Neural progenitor cell (in vitro differentiated cells): ENCODE results near the gene MOGAT1. TPM values are rescaled to one million over a fixed set of nuclear protein-coding genes. Genes with fewer than 3 reads are reported as not detected.

Experiments
- DNase-seq: peaks from one replicate; pipeline ENCODE4 v3.0.0-alpha.2; 2016; ENCODE audit warnings: low spot score
- H2AFZ ChIP-seq: fragments of 200-600 bp; sonication (generic); replicated peaks from 2 replicates; pipeline ENCODE4 v1.6.1; 2016; ENCODE audit warnings: antibody characterized with exemption
- H3F3A ChIP-seq: fragments of 200-600 bp; sonication (generic); 2 replicates; pipeline ENCODE4 v1.6.1; 2016; ENCODE audit warnings: antibody characterized with exemption, low read depth
- H3K27ac ChIP-seq: fragments of 200-600 bp; sonication (generic); 2 replicates; pipeline ENCODE4 v1.5.1; 2016; ENCODE audit warnings: mild to moderate bottlenecking
- H3K27me3 ChIP-seq: fragments of 200-600 bp; sonication (generic); 2 replicates; pipeline ENCODE4 v1.6.1; 2016; ENCODE audit warnings: mild to moderate bottlenecking, moderate library complexity
- H3K36me3 ChIP-seq: fragments of 200-600 bp; sonication (generic); 2 replicates; pipeline ENCODE4 v1.5.1; 2016
- H3K4me1 ChIP-seq: fragments of 200-600 bp; sonication (generic); 2 replicates; pipeline ENCODE4 v1.6.1; 2016; ENCODE audit warnings: mixed run types
- H3K4me2 ChIP-seq: fragments of 200-600 bp; sonication (generic); 2 replicates; pipeline ENCODE4 v1.6.1; 2016
- H3K4me3 ChIP-seq: fragments of 200-600 bp; sonication (generic); 2 replicates; pipeline ENCODE4 v1.5.1; 2016
- H3K79me2 ChIP-seq: fragments of 200-600 bp; sonication (generic); 2 replicates; pipeline ENCODE4 v1.6.1; 2016; ENCODE audit warnings: low read depth
- H3K9ac ChIP-seq: fragments of 200-600 bp; sonication (generic); 2 replicates; pipeline ENCODE4 v1.6.1; 2016
- H3K9me3 ChIP-seq: fragments of 200-600 bp; sonication (generic); 2 replicates; pipeline ENCODE4 v1.5.1; 2016; ENCODE audit warnings: low read depth
- H4K20me1 ChIP-seq: fragments of 200-600 bp; sonication (generic); 2 replicates; pipeline ENCODE4 v1.6.1; 2016; ENCODE audit warnings: low read depth
- H3K27ac Mint-ChIP-seq: 3 replicates; pipeline ENCODE4 v1.8.0; 2021; ENCODE audit warnings: mixed read lengths
- H3K27me3 Mint-ChIP-seq: 2 replicates; pipeline ENCODE4 v1.8.0; 2022; ENCODE audit warnings: low read depth, mild to moderate bottlenecking, inconsistent platforms, moderate library complexity, mixed read lengths; ENCODE audit not compliant: insufficient read depth
- H3K36me3 Mint-ChIP-seq: 3 replicates; pipeline ENCODE4 v1.8.0; 2021; ENCODE audit warnings: mixed read lengths
- H3K4me1 Mint-ChIP-seq: 3 replicates; pipeline ENCODE4 v1.8.0; 2021; ENCODE audit warnings: mixed read lengths
- H3K4me3 Mint-ChIP-seq: 3 replicates; pipeline ENCODE4 v1.8.0; 2021; ENCODE audit warnings: mild to moderate bottlenecking, moderate library complexity, mixed read lengths
- H3K9me3 Mint-ChIP-seq: 3 replicates; pipeline ENCODE4 v1.8.0; 2020; ENCODE audit warnings: mixed read lengths
- EZH2 ChIP-seq: fragments of 200-600 bp; sonication (generic); IDR thresholded peaks from 2 replicates; pipeline ENCODE4 v1.6.1; 2017; ENCODE audit warnings: antibody characterized with exemption, mild to moderate bottlenecking, moderate library complexity
- EZH2phosphoT487 ChIP-seq: fragments of 200-600 bp; sonication (generic); IDR thresholded peaks from 2 replicates; pipeline ENCODE4 v1.6.1; 2017; ENCODE audit warnings: antibody characterized with exemption
- total RNA-seq: library from RNA; depleted of rRNA; stranded (reverse); fragments of >200 nt; gene quantifications from 2 replicates; pipeline ENCODE4 v1.2.3, GENCODE V29; 2015; ENCODE audit warnings: low replicate concordance
- TF ChIP-seq, protein P1 (sequence below): fragments of 200-600 bp; sonication (generic); IDR thresholded peaks from 2 replicates; pipeline ENCODE4 v1.5.1; 2017; ENCODE audit warnings: antibody characterized with exemption, mild to moderate bottlenecking

MOGAT1 gene
- total RNA-seq, 1 donor from 2014 or later: 2.0 TPM

DNA sequence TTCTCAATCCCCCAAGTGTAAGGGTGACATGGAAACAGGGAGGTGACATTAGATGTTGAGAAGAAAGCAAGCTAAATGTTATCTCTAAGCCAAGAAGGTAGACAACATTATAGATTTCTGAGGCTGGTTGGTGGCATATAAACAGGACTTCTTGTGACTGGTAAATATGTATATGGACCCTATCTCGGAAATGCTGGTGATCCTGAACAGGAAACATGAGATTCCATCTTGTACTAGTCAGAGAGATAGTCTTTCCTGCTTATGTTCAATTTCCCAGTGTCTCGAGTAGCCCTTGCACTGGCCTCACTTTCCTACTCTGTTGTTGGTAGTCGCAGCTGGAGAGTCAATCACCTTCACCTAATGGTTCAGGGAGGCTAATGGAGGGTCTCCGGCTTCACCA, 26.8 kb downstream of the MOGAT1 start:
- no peak for DNase-seq
- H3K4me2 ChIP-seq: no peak overlapping the region
- Mint-ChIP-seq H3K4me3 (no peak overlapping the region), H3K27me3 (peaks cover 10% of the 10 kb centered on the region), H3K4me1 (no peaks in the 10 kb centered on the region), H3K27ac (no peak overlapping the region), H3K36me3 (no peaks in the 10 kb centered on the region), H3K9me3 (no peaks in the 10 kb centered on the region)
- no peaks in the 10 kb centered on the region for H3K36me3 ChIP-seq
- H3F3A ChIP-seq: no peaks in the 10 kb centered on the region
- no peaks in the 10 kb centered on the region for H4K20me1 ChIP-seq
- no peaks in the 10 kb centered on the region for H3K4me1 ChIP-seq
- no peak overlapping the region for H2AFZ ChIP-seq
- H3K27me3 ChIP-seq: no peaks in the 10 kb centered on the region
- no peaks in the 10 kb centered on the region for H3K9me3 ChIP-seq
- no peak for TF ChIP-seq EZH2phosphoT487
- H3K27ac ChIP-seq: no peak overlapping the region
- H3K9ac ChIP-seq: no peak overlapping the region
- H3K4me3 ChIP-seq: no peak overlapping the region
- H3K79me2 ChIP-seq: no peaks in the 10 kb centered on the region

DNA sequence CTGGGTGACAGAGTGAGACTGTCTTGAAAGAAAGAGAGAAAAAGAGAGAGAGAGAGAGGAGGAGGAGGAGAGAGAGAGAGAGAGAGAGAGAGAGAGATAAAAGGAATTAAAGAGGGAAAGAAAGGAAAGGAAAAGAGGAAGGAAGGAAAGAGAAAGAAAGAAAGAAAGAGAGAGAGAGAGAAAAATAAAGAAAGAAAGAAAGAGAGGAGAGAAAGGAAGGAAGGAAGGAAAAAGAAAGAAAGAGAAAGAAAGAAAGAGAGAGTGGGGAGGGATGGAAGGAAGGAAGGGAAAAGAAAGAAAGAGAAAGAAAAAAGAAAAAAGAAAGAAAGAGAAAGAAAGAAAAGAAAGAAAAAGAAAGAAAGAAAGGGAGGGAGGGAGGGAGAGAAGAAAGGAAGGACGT, 29.8 kb downstream of the MOGAT1 start:
- H3K27me3 ChIP-seq: no peaks in the 10 kb centered on the region
- no peaks in the 10 kb centered on the region for H4K20me1 ChIP-seq
- Mint-ChIP-seq H3K27me3 (peaks cover 7% of the 10 kb centered on the region), H3K4me3 (no peak overlapping the region), H3K36me3 (no peaks in the 10 kb centered on the region), H3K4me1 (no peaks in the 10 kb centered on the region), H3K9me3 (no peaks in the 10 kb centered on the region), H3K27ac (no peak overlapping the region)
- H3K4me3 ChIP-seq: no peak overlapping the region
- no peak overlapping the region for H3K9ac ChIP-seq
- no peaks in the 10 kb centered on the region for H3K4me1 ChIP-seq
- H3K36me3 ChIP-seq: no peaks in the 10 kb centered on the region
- TF ChIP-seq EZH2 (no peak), EZH2phosphoT487 (no peak)
- TF ChIP-seq, protein P1, sequence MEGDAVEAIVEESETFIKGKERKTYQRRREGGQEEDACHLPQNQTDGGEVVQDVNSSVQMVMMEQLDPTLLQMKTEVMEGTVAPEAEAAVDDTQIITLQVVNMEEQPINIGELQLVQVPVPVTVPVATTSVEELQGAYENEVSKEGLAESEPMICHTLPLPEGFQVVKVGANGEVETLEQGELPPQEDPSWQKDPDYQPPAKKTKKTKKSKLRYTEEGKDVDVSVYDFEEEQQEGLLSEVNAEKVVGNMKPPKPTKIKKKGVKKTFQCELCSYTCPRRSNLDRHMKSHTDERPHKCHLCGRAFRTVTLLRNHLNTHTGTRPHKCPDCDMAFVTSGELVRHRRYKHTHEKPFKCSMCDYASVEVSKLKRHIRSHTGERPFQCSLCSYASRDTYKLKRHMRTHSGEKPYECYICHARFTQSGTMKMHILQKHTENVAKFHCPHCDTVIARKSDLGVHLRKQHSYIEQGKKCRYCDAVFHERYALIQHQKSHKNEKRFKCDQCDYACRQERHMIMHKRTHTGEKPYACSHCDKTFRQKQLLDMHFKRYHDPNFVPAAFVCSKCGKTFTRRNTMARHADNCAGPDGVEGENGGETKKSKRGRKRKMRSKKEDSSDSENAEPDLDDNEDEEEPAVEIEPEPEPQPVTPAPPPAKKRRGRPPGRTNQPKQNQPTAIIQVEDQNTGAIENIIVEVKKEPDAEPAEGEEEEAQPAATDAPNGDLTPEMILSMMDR: no peak
- no peaks in the 10 kb centered on the region for H3K9me3 ChIP-seq
- H3K79me2 ChIP-seq: no peaks in the 10 kb centered on the region
- DNase-seq: no peak
- no peak overlapping the region for H2AFZ ChIP-seq
- no peak overlapping the region for H3K27ac ChIP-seq
- no peak overlapping the region for H3K4me2 ChIP-seq
- H3F3A ChIP-seq: no peaks in the 10 kb centered on the region

DNA sequence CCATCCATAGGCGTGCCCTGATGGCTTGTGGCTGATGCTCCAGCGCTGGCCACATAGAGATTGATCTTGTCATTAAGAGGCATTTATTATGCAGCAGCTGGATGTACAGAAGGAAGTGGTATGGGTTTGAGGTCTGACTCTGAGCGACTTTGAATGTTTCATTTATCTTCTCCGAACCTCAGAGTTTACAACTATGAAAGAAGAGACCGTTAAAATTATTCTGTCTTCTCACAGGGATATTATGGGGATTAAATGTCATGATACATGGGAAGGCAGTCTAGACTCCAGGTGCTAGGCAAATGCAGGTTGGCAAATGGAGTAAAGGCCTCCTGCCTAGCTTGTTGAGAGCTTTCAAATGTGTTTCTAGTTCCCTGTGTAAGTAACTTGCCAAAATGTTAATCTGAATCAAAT, 30.3 kb downstream of the MOGAT1 start:
- Histone ChIP-seq H3K27me3 (no peaks in the 10 kb centered on the region), H2AFZ (no peak overlapping the region), H3F3A (no peaks in the 10 kb centered on the region), H3K36me3 (no peaks in the 10 kb centered on the region), H3K4me2 (no peak overlapping the region), H3K79me2 (no peaks in the 10 kb centered on the region), H3K4me1 (no peaks in the 10 kb centered on the region), H4K20me1 (no peaks in the 10 kb centered on the region), H3K4me3 (no peak overlapping the region), H3K27ac (no peak overlapping the region), H3K9me3 (no peaks in the 10 kb centered on the region), H3K9ac (no peak overlapping the region)
- Mint-ChIP-seq H3K4me1 (no peaks in the 10 kb centered on the region), H3K27ac (no peak overlapping the region), H3K4me3 (peak overlapping the region; percentile 44), H3K36me3 (no peaks in the 10 kb centered on the region), H3K9me3 (no peaks in the 10 kb centered on the region), H3K27me3 (peaks cover 7% of the 10 kb centered on the region)
- DNase-seq: no peak
- TF ChIP-seq EZH2phosphoT487: no peak
- TF ChIP-seq EZH2: no peak
- TF ChIP-seq, protein P1: no peak

DNA sequence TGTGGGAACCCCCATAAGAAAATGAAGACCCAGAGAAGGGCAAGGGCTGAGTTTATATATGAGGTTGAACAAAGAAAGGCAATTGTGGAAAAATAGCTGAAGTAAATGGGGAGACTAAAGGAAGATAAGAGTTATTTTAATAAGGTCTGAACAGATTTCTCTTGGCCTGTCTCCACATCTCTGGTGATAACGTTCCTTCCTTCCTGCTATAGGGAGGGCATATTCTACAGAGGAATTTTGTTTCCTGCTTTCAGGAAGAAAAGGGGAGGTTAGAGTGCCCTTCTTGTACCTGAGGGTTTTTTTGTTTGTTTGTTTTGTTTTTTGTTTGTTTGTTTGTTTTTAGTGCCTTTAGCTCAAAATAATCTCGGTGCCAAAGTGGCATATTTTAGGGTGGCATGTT, 31.6 kb downstream of the MOGAT1 start:
- H3K27ac ChIP-seq: no peak overlapping the region
- Mint-ChIP-seq H3K27ac (no peak overlapping the region), H3K27me3 (peaks cover 13% of the 10 kb centered on the region), H3K9me3 (no peaks in the 10 kb centered on the region), H3K4me1 (no peaks in the 10 kb centered on the region), H3K4me3 (no peak overlapping the region), H3K36me3 (no peaks in the 10 kb centered on the region)
- no peak overlapping the region for H3K9ac ChIP-seq
- no peak overlapping the region for H3K4me2 ChIP-seq
- no peak overlapping the region for H2AFZ ChIP-seq
- H3K4me3 ChIP-seq: no peak overlapping the region
- no peaks in the 10 kb centered on the region for H3F3A ChIP-seq
- TF ChIP-seq EZH2 (no peak), EZH2phosphoT487 (no peak)
- TF ChIP-seq, protein P1: no peak
- H3K36me3 ChIP-seq: no peaks in the 10 kb centered on the region
- no peaks in the 10 kb centered on the region for H4K20me1 ChIP-seq
- H3K79me2 ChIP-seq: no peaks in the 10 kb centered on the region
- no peak for DNase-seq
- no peaks in the 10 kb centered on the region for H3K4me1 ChIP-seq
- H3K27me3 ChIP-seq: no peaks in the 10 kb centered on the region
- no peaks in the 10 kb centered on the region for H3K9me3 ChIP-seq
